GM10266 (cell line): ENCODE data around the gene SKAP1.
"Not testable (repeated sequence)": the region's sequence is repeated elsewhere in the genome, so short reads cannot be mapped to it uniquely, and the experiment has no call there.

Experiments
- DNase-seq: peaks from one replicate; pipeline ENCODE4 v3.0.0; 2012; ENCODE audit errors: extremely low spot score
- TF ChIP-seq, protein P1 (sequence below): IDR thresholded peaks from 2 replicates; pipeline ENCODE4 v1.5.1; 2012; ENCODE audit warnings: mild to moderate bottlenecking, low read depth; ENCODE audit not compliant: control insufficient read depth, insufficient read depth; ENCODE audit errors: missing control alignments

Gene SKAP1

DNA sequence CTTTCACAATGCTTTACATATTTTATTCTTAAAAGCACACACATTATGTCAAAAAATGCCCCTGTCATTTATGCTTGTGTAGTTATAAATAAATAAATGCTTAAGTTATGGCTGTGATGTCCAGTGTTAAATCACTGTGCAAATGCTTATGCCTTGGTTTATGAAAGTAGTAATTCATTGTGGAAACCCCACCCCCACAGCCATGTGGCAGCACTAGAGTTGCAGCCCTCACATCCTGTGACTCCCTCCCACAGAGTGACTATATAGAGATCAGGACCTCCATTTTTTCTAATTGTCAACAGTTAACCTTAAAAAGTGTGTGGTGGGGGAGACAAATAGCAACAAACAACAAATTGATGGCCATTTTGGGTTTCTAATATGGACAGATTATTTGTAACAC lies 2.4 kb downstream of the SKAP1 start:
- peak; percentile 85 for DNase-seq

GRCh38 chr17:48426761-48427500 lies 3.1 kb downstream of the SKAP1 start:
- no peak for DNase-seq
- TF ChIP-seq, protein P1, sequence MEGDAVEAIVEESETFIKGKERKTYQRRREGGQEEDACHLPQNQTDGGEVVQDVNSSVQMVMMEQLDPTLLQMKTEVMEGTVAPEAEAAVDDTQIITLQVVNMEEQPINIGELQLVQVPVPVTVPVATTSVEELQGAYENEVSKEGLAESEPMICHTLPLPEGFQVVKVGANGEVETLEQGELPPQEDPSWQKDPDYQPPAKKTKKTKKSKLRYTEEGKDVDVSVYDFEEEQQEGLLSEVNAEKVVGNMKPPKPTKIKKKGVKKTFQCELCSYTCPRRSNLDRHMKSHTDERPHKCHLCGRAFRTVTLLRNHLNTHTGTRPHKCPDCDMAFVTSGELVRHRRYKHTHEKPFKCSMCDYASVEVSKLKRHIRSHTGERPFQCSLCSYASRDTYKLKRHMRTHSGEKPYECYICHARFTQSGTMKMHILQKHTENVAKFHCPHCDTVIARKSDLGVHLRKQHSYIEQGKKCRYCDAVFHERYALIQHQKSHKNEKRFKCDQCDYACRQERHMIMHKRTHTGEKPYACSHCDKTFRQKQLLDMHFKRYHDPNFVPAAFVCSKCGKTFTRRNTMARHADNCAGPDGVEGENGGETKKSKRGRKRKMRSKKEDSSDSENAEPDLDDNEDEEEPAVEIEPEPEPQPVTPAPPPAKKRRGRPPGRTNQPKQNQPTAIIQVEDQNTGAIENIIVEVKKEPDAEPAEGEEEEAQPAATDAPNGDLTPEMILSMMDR: no peak

More for the DNA sequence above, 2.4 kb downstream of the SKAP1 start:
- TF ChIP-seq, protein P1: no peak

GRCh38 chr17:48426019-48426665 lies 3.9 kb downstream of the SKAP1 start:
- no peak for DNase-seq
- TF ChIP-seq, protein P1: no peak

DNA sequence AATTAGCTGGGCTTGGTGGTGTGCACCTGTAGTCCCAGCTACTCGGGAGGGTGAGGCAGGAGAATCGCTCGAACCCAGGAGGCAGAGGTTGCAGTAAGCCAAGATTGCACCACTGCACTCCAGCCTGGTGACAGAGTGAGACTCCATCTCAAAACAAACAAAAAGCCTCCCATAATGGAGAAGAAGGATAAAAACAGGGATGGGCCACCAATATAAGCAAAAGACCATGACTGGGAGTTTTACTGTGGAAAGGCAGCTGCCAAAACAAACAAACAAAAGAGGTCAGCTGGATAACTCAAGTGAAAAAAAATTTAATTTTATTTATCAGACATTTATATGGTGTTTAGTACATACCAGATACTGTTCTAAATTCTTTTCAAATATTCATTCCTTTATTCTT lies 8.0 kb downstream of the SKAP1 start:
- not testable (repeated sequence) for DNase-seq

DNA sequence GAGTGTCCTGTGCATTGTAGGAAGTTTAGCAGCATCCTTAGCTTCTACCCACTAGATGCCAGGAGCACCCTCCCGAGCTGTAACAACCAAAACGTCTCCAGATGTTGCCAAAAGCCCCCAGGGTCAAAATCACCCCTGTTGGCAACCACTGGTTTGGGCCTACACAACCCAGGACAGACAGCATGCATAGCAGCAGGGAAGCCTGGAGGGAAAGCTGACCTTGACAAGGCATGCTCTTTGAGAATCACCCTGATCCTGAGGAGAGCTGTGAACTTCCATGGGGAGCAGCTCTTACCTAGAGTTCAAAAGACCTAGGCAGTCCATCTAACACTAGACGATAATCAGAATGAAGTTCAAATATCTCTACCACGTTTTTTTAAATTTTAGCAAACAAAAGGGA lies 9.2 kb downstream of the SKAP1 start:
- TF ChIP-seq, protein P1: no peak
- no peak for DNase-seq

DNA sequence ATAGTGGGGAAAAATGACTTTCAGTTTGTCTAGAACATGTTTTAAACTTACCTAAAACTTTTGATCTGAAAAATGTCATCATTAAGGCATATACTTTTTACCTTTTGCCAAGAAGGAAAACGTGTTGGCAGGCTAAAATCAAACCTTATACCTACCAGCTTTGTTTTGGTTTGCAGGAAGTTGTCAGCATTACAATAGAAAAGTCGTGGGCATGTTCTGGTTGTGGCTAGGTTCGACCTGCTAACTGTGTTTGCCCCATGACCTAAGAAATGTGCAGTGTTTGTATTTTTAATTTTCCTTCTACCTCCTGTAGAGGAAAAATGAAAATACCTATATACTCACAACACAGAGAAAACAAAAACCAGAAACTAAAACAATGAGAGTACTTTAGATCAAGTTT lies 13.0 kb downstream of the SKAP1 start:
- no peak for DNase-seq

DNA sequence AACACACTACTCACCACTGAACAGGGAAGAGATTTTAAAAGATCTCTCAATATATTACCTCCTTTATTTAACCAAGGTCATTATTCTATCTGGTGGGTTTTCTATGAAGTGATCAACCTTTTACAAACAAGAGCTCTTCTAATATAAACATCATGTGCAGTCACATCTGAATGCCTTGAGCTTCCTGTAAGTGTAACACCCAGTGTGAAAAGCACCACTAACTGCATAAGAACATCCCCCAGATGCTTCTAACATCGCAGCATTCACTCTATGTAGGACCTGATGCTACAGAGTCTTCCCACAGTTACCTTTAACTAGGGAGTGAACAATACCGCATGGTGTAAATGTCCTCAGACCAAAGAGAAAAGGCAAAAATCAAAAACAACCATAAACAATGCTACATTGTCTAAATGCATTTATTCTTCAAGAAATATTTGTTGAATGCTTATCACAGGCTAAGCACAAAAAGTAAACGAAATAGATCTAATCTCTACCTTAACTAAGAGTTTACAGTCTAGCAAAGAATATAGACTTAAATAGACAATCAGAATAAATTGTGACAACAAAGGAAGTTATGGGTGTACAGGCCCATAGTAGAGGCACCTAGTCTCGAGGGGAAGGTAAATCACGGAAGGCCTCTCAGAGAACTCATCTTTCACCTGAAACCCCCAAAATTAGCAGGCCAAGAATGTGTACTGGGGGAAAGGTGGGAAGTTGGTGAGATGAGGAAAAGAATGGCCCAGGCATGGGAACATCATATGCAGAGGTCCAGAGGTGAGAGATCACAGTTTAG lies 16.2 kb downstream of the SKAP1 start:
- DNase-seq: no peak
- TF ChIP-seq, protein P1: no peak

More for the DNA sequence above, 13.0 kb downstream of the SKAP1 start:
- TF ChIP-seq, protein P1: no peak
